ENCODE measurements around the gene HOXB5. TPM values are rescaled to one million over a fixed set of nuclear protein-coding genes. Genes with fewer than 3 reads are reported as not detected.

The HOXB5 gene
- total RNA-seq, 1 experiment from 2014 or later = not detected

DNA sequence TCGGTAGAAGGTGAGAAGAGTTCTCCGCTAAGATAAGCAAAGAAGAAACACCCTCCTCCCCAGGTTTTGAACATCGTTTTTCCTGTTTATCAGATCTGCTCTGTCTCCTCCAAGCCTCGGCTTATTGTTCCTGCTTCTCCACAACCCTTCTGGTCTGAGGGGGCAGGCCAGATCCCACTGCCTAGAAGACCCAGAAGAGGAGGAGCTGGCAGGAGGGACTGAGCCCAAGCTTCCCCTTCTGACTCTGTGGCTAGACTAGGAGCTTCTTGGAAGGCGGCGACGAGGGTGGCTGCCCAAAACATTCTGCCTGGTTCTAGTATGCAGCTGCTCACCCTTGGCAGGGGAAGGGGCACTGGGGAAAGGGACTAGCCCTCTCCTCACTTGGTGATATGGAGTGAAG lies 5.2 kb upstream of the HOXB5 start:
- TF ChIP-seq, protein P1, sequence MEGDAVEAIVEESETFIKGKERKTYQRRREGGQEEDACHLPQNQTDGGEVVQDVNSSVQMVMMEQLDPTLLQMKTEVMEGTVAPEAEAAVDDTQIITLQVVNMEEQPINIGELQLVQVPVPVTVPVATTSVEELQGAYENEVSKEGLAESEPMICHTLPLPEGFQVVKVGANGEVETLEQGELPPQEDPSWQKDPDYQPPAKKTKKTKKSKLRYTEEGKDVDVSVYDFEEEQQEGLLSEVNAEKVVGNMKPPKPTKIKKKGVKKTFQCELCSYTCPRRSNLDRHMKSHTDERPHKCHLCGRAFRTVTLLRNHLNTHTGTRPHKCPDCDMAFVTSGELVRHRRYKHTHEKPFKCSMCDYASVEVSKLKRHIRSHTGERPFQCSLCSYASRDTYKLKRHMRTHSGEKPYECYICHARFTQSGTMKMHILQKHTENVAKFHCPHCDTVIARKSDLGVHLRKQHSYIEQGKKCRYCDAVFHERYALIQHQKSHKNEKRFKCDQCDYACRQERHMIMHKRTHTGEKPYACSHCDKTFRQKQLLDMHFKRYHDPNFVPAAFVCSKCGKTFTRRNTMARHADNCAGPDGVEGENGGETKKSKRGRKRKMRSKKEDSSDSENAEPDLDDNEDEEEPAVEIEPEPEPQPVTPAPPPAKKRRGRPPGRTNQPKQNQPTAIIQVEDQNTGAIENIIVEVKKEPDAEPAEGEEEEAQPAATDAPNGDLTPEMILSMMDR (conservative IDR thresholded peaks at IDR 0.05) = no peak
- no peak overlapping the region for H2BK15ac ChIP-seq (ENCODE audit: low read depth, low read length)
- no peak overlapping the region for H3K27ac Mint-ChIP-seq
- H4K5ac ChIP-seq (ENCODE audit: insufficient read length, low read depth, low read length) = no peak overlapping the region
- no peaks in the 10 kb centered on the region for H4K20me1 ChIP-seq (ENCODE audit: control insufficient read depth, insufficient read depth, insufficient read length)
- no peaks in the 10 kb centered on the region for H3K79me1 ChIP-seq (ENCODE audit: insufficient read depth, low read depth, low read length, poor library complexity, severe bottlenecking)
- no peaks in the 10 kb centered on the region for H3K9me3 ChIP-seq (ENCODE audit: control insufficient read depth, low read depth, low read length)
- no peak overlapping the region for H3K4me2 ChIP-seq (ENCODE audit: insufficient read depth, insufficient read length, low read length)
- H2AK5ac ChIP-seq (ENCODE audit: insufficient read length, low read length) = no peak overlapping the region
- no peaks in the 10 kb centered on the region for H3K4me1 ChIP-seq (ENCODE audit: insufficient read depth, low read length)
- no peak overlapping the region for H3K4ac ChIP-seq (ENCODE audit: low read depth, low read length)
- no peak overlapping the region for H3K14ac ChIP-seq (ENCODE audit: insufficient read depth, low read length)
- no peak for DNase-seq
- no peak overlapping the region for H2BK120ac ChIP-seq (ENCODE audit: low read depth, low read length, poor library complexity, severe bottlenecking)
- H3K9ac ChIP-seq (ENCODE audit: extremely low read depth, insufficient read length, low read length) = no peak overlapping the region
- no peak overlapping the region for H2AFZ ChIP-seq (ENCODE audit: low read length)
- H4K8ac ChIP-seq (replicated peaks; ENCODE audit: insufficient read length, low read depth, low read length) = no peak overlapping the region
- no peak overlapping the region for H3K23ac ChIP-seq (ENCODE audit: insufficient read length, low read depth, low read length)
- H3K36me3 Mint-ChIP-seq (ENCODE audit: insufficient read depth in 1 of 3, low read depth in 3 of 3) = no peaks in the 10 kb centered on the region
- peaks cover 0 to 24% of the 10 kb centered on the region in 2 experiments; a peak in 4 of 5 replicates for H3K9me3 Mint-ChIP-seq
- H3K4me3 Mint-ChIP-seq = no peak overlapping the region; a peak in 2 of 5 replicates
- H4K91ac ChIP-seq (ENCODE audit: insufficient read length, low read depth, low read length) = no peak overlapping the region
- no peak overlapping the region for H2BK5ac ChIP-seq (ENCODE audit: insufficient read length, low read length)
- no peak overlapping the region for H2BK12ac ChIP-seq (ENCODE audit: insufficient read length, low read depth, low read length)
- no peak overlapping the region for H2BK20ac ChIP-seq (ENCODE audit: low read depth, low read length, poor library complexity, severe bottlenecking)
- no peak overlapping the region for H3K56ac ChIP-seq (ENCODE audit: insufficient read length, low read depth, low read length)
- no peak overlapping the region for H3K27ac ChIP-seq (ENCODE audit: insufficient read length, low read depth, low read length)
- no peaks in the 10 kb centered on the region for H3K23me2 ChIP-seq (ENCODE audit: insufficient read length, low read depth, low read length, poor library complexity, severe bottlenecking)
- no peaks in the 10 kb centered on the region for H3K79me2 ChIP-seq (ENCODE audit: insufficient read depth, low read length)
- H3K4me1 Mint-ChIP-seq = peaks cover 8 to 28% of the 10 kb centered on the region in 2 experiments
- no peak overlapping the region for H3T11ph ChIP-seq (ENCODE audit: low read length)
- H3K27me3 Mint-ChIP-seq (ENCODE audit: low read depth) = peaks cover 100% of the 10 kb centered on the region
- H3K18ac ChIP-seq (ENCODE audit: insufficient read length, low read depth, low read length) = no peak overlapping the region
- peaks cover 99% of the 10 kb centered on the region for H3K27me3 ChIP-seq (ENCODE audit: insufficient read depth, low read length)
- WGBS (ENCODE audit: extremely low coverage, insufficient read length, low lambda C conversion rate) = no CpG with 5 or more reads among the region's 7 CpGs
